ENCODE data around the gene GULP1. TPM values are rescaled to one million over a fixed set of nuclear protein-coding genes. Genes with fewer than 3 reads are reported as not detected.

GULP1 gene
- total and polyA plus RNA-seq, 3 donors from 2014 or later = 76.2 to 90.3 (median 78.5) TPM

GRCh38 chr2:188248513-188248912 is 43.2 kb upstream of the GULP1 start:
- H3K4me1 ChIP-seq = no peaks in the 10 kb centered on the region
- no peak overlapping the region for H3K4me3 ChIP-seq
- no peak for DNase-seq
- no peaks in the 10 kb centered on the region for H3K36me3 ChIP-seq (ENCODE audit: low read depth, missing control alignments)
- no peaks in the 10 kb centered on the region for H3K27me3 ChIP-seq
- 89 to 98% methylated on average over 2 of the region's 2 CpGs for WGBS, 2 donors
- TF ChIP-seq CTCF (IDR thresholded peaks at IDR 0.05) (no peak), POLR2A (IDR thresholded peaks at IDR 0.05) (no peak)
- intact Hi-C loops (cut with DNase I; ENCODE audit: low total_unique reads) = no loop called here
- H3K27ac ChIP-seq = no peak overlapping the region
- no peaks in the 10 kb centered on the region for H3K9me3 ChIP-seq

GRCh38 chr2:188251034-188251433 is 40.6 kb upstream of the GULP1 start:
- TF ChIP-seq CTCF (IDR thresholded peaks at IDR 0.05) (no peak), POLR2A (IDR thresholded peaks at IDR 0.05) (no peak)
- Histone ChIP-seq H3K36me3 (ENCODE audit: low read depth, missing control alignments) (no peaks in the 10 kb centered on the region), H3K4me1 (no peaks in the 10 kb centered on the region), H3K27ac (no peak overlapping the region), H3K27me3 (no peaks in the 10 kb centered on the region), H3K9me3 (no peaks in the 10 kb centered on the region), H3K4me3 (no peak overlapping the region)
- intact Hi-C loops (cut with DNase I; ENCODE audit: low total_unique reads) = no loop called here
- no peak for DNase-seq
- 75 to 79% methylated on average over 1 of the region's 1 CpG for WGBS, 2 donors

- Histone ChIP-seq H3K4me3 (no peak overlapping the region), H3K27me3 (no peaks in the 10 kb centered on the region), H3K27ac (no peak overlapping the region), H3K9me3 (no peaks in the 10 kb centered on the region), H3K36me3 (ENCODE audit: low read depth, missing control alignments) (no peaks in the 10 kb centered on the region), H3K4me1 (no peaks in the 10 kb centered on the region)
- DNase-seq = no peak
- intact Hi-C loops (cut with DNase I; ENCODE audit: low total_unique reads) = no loop called here
- TF ChIP-seq POLR2A (IDR thresholded peaks at IDR 0.05) (no peak), CTCF (IDR thresholded peaks at IDR 0.05) (no peak)
Observed at GRCh38 chr2:188256420-188256819, 35.3 kb upstream of the GULP1 start.

- WGBS, 2 donors = 86 to 94% methylated on average over 2 of the region's 2 CpGs
- no peak for DNase-seq
- Histone ChIP-seq H3K36me3 (ENCODE audit: low read depth, missing control alignments) (no peaks in the 10 kb centered on the region), H3K27ac (no peak overlapping the region), H3K4me1 (no peaks in the 10 kb centered on the region), H3K27me3 (no peaks in the 10 kb centered on the region), H3K9me3 (no peaks in the 10 kb centered on the region), H3K4me3 (no peak overlapping the region)
- TF ChIP-seq POLR2A (IDR thresholded peaks at IDR 0.05) (no peak), CTCF (IDR thresholded peaks at IDR 0.05) (no peak)
- intact Hi-C loops (cut with DNase I; ENCODE audit: low total_unique reads) = no loop called here
Observed at GRCh38 chr2:188265315-188265714, 26.4 kb upstream of the GULP1 start.

- no peak overlapping the region for H3K27ac ChIP-seq
- H3K27me3 ChIP-seq = no peaks in the 10 kb centered on the region
- no peak for DNase-seq
- no peaks in the 10 kb centered on the region for H3K9me3 ChIP-seq
- intact Hi-C loops (cut with DNase I; ENCODE audit: low total_unique reads) = no loop called here
- TF ChIP-seq POLR2A (IDR thresholded peaks at IDR 0.05) (no peak), CTCF (IDR thresholded peaks at IDR 0.05) (no peak)
- no peaks in the 10 kb centered on the region for H3K4me1 ChIP-seq
- H3K4me3 ChIP-seq = no peak overlapping the region
- WGBS, 2 donors = 94 to 96% methylated on average over 2 of the region's 2 CpGs
- H3K36me3 ChIP-seq (ENCODE audit: low read depth, missing control alignments) = no peaks in the 10 kb centered on the region
Observed at GRCh38 chr2:188267776-188268175, 23.9 kb upstream of the GULP1 start.

All from testis (tissue), 3 donors.